SH-SY5Y (cell line): Measurements from ENCODE around the gene ENO4.

Experiments
- GATA2 ChIP-seq: IDR thresholded peaks from 2 replicates; pipeline ENCODE4 v1.6.1; 2011; ENCODE audit warnings: mild to moderate bottlenecking, low read depth, low read length
- GATA3 ChIP-seq: IDR thresholded peaks from 2 replicates; pipeline ENCODE4 v1.6.1; 2011; ENCODE audit warnings: low read depth, mild to moderate bottlenecking, low read length, moderate library complexity

- TF ChIP-seq GATA2 (no peak), GATA3 (no peak)
Measured at GRCh38 chr10:116810895-116811294, 38.4 kb upstream of the ENO4 start.
